UCSD-AML1 (cell line): ENCODE measurements around the gene NAP1L4.

ENCODE experiments used
- DNase-seq: peaks from one replicate; lab custom pipeline; 2025; ENCODE audit not compliant: unreplicated experiment; lab: John Stamatoyannopoulos, UW

NAP1L4 gene

DNA sequence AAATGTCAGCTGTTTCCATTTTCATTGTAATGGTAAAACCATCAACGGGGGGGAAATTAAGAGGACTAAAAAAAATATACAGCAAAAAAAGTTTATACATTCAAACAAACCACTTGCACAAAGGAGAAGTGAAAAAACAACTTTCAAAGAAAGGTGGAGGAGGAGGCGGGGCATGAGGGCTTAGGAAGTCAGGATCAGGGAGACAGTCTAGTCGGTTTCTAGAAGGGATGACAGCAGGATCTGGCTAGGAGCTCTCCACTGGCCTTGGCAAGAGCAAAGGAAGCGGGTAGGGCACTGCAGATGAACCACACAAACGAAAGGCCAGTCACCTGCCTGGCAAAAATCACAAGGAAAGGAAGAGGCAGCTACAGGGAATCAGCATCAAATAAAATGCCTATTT is 31.0 kb downstream of the NAP1L4 start:
- DNase-seq, result no peak

DNA sequence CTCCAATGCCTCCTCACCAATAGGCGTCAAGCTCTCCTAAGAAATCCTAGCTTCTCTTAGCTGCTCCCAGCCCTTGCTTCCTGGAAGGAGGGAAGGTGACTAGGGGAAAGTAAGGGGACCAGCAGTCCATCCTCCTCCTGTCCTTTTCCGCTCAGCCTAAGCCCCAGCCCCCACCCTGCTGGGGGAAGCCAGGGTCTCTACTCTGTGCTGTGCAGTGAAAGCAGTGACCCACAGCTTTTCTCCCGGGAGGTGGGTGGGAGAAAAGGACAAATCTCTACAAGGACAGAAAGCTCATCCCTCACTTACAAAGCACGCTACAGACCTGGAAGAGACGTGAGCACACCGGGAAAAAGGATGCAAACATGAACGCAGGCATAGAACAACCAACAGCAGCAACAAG is 32.0 kb downstream of the NAP1L4 start:
- no peak for DNase-seq

GRCh38 chr11:2958251-2958650 is 33.9 kb downstream of the NAP1L4 start:
- DNase-seq, result no peak

DNA sequence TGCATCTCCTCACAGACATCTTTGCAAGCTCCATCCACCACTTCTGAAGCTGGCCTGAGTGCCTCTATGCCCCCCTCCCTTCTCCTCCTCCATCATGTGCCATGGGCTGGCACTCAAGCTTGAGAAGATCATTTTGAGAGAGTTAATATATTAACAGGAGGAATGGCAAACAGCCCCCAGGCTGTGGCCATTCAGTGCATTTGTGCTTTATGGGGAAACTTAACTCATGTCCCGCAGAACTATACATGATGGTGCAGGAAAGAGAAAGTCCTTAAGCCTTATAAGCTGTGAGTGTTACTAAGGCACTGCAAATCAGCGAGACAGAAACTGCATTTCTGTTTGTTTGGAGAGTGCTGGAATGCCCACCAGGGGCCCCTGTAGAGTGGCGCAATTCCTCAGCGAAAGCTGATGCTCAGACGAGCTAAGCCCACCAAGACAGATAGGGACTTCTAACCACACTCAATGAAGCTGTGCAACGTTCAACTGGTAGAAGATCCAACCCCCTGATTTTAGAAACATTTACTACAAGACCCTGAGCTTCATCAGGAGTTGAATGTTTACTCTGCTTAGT is 36.1 kb downstream of the NAP1L4 start:
- DNase-seq, result no peak

DNA sequence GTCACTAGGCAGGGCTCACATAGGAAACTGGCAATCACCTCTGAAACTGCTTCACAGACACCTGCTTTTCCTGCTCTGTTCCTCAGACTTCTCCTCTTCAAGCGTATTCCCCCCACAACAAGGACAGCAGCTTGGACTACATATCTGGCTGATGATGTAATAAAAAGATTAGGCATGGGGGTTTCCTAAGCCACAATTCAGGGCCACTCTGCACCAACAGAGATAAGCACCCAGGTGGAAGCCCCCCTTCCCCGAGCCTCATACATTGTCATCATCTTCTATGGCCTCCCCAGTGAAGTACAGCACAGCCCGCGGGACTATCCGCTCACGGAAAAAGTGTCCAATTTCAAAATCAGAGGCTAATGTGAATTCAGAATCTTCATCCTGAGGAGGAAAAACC is 37.9 kb downstream of the NAP1L4 start:
- no peak for DNase-seq

GRCh38 chr11:2952290-2952689 is 39.8 kb downstream of the NAP1L4 start:
- DNase-seq, result no peak

DNA sequence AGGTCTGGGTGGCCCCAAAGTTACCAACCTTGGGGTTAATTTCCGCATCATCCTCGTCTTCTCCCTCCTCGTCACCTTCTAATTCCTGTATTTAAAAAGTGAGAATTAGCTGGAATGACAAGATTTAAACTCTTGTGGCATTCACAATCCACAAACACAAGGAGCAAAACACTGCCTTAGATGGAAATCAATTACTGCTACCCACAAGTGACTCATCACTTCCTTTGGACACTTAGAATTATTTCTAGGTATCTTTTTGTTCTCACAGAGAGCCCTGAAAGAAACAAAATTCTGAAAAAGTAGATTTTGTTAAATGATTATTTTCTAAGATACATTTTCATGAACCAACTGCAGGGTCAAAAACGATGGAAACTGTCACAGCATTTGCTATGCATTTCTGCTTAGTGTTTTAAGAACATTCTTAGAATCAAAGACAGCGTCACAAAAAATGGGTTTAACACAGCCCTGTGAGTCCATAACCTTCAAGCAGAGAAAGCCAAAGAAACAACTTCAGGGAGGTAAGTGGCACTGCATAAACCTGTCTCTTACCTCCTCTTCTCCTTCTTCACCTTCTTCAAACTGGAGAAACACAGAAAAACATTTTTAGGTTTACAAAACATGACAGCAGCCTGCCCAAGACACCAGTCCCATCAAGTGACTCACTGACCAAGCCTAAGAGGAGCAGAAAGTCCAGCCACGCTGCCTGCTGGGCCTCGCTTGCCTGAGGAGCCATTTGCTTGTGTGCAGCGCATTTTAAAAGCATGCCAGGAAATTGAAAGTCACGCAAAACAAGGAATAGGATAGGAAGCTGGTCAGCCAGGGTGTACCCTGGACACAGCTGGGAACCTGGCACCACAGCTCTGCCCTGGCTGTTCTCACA is 40.7 kb downstream of the NAP1L4 start:
- no peak for DNase-seq

DNA sequence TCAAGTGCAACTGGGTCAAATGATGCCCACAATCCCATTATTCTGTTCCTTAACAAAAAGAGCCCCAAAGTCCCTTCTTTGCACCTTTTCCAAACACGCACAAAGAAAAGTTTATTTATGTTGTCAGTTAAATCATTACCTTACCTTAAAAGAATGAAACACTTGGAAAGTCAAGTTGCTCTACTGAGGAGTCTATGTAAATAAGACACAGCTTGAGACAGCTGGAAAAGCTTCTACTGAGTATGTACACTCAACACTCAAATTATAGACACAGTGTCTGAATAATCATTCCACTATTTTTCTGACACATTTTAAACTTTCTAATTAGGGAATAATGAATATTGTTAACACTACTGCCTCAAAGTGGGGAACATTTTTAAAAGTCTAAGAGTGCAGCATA is 41.3 kb downstream of the NAP1L4 start:
- no peak for DNase-seq

GRCh38 chr11:2949920-2950319 is 42.2 kb downstream of the NAP1L4 start:
- no peak for DNase-seq

DNA sequence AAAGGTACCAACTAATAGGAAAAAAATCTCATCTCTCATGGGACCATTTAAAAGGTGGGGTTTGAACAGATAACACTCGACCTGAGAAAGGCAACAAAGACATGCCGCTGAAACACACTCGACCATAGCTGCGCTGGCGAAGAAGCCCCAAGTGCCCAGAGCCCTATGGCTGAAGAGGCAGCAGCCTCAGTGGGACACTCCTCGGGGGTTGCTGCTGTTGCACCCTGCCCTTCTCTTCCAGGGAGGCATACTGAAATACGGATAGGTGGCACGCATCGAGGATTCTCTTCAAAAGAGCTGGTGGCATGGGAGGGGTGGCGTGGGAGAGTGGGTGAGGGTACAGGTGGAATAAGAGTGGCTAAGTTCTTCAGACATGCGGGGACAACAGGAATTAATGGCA is 44.4 kb downstream of the NAP1L4 start:
- DNase-seq, result no peak

GRCh38 chr11:2945757-2946287 is 46.3 kb downstream of the NAP1L4 start:
- no peak for DNase-seq

- DNase-seq, result peak; percentile 43
Observed at GRCh38 chr11:2945031-2945756, 46.9 kb downstream of the NAP1L4 start.

DNA sequence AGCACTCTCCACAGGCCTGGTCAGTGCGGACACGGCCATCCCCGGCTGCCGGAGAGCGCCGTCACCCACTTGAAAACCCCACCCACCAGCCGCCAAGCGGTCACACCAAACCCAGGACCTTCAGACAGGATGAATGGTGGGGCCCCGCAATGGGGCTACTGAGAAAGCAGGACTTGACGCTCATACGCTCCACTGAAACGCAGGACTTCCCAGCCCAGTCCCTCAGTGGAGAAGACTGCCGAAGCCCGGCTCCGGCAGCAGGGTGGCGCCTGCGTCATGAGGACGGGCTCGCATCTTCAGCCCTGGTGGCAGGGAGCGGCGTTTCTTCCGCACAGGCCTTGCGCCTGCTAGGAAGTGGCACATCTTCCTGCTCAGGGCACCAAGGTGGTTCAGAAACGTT is 47.6 kb downstream of the NAP1L4 start:
- no peak for DNase-seq

GRCh38 chr11:2943711-2944118 is 48.4 kb downstream of the NAP1L4 start:
- no peak for DNase-seq

DNA sequence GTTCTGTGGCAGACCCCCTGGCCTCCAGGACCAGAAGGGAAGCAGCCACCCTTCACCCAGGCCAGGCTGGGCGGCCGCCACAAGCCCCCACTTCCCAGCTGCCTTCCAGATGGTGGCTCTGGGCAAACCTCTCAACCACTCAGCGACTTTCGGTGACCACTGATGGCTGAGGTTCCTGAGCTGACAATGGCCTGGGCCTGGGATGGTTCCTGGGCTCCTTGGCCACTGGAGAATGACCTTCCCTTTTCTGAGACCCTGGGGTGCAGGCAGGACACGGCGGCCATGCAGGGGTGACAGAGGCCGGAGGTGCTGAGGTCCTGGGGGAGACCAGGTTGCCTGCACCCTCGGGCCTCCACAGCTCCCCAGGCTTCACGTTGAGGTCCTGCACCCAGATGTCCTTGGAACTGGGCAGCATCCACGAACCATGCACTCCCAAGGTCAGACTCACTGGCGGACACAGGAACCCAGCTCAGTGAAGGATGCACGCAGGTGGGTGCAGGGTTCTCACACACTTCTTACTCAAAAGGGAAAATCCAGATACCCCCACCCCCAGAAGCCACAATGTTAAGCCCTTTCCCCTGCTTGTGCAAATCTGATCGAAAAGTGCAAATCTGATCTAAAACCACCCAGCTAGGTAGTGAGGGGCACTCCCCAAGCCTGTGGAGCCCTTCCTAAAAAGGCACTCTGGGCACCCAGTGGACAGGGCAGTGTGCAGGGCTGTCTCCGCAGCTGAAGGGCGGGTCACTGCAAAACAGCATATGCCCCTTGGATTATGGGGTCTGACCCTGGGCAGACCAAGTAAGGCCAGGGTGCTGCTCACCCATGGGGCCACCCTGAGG is 49.0 kb downstream of the NAP1L4 start:
- DNase-seq, result no peak

DNA sequence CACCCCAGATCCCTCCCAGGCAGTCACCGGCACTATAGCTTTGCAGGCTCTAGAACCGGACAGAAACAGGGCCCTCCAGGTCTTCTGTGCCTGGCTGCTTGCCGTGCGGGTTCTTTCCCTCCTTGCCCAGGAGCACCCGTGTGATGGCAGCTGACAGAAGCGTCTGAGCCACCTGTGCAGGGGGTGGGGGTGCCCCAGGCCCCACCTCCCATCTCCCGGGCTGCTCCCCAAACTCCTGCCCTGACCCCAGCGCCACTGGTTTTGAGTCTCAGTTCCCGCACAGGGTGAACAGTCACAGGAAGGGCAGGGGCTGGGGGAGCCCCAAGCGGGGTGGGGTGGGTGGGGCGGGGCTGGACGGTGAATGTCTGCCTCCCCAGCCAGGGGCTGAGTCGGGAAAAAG is 49.7 kb downstream of the NAP1L4 start:
- no peak for DNase-seq

- DNase-seq, result no peak
Observed at GRCh38 chr11:2940921-2941821, 51.0 kb downstream of the NAP1L4 start.

DNA sequence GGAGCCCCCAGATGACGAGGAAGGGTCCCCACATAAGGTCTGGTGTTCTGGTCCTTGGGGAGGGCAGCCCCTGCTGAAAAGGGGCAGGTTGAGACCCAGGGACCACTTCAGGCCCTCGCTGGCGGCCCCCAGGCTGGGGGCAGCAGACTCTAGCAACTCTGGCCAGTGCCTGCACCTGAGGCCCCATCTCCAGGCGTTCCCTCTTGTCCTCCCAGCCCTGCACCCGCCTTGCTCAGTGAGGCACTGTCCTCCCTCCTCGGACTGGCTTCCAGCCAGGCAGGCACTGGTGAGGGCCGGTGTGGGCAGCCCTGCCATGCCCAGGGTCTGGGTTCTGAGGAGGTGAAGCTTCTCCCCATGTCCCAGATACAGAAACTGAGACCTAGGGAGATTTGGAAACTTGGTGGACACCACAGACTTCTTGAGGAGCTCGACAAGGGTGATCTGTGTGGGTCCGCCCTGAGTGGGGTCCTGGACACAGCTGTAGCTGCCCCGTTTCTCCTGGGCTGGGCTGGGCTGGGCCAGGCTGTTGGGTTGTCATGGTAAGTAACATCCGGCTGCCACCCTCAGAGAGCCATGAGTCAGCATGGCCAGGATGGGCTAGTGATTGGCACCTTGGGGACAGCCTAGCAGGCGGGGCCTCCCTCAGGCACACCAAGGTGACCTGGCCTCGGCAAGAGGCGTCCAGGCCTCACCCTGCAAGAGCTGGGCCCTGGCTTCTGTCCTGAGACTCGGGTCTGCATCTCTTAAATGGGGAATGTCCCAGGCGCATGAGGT is 51.8 kb downstream of the NAP1L4 start:
- DNase-seq, result no peak
